AG04449 (cell line): ENCODE results near the gene CYP3A4.
"Not testable (repeated sequence)": the region's sequence is repeated elsewhere in the genome, so short reads cannot be mapped to it uniquely, and the experiment has no call there.

Experiments used
- CTCF ChIA-PET: fragments of 350-600 bp; formaldehyde crosslinking; extraction: SDS; loops from one replicate; lab custom pipeline; 2021; ENCODE audit warnings: antibody characterized with exemption; lab: Yijun Ruan, JAX
- POLR2A ChIA-PET: fragments of 400-600, 350-600 bp; formaldehyde crosslinking; extraction: SDS; loops from one replicate; lab custom pipeline; 2020; ENCODE audit warnings: antibody characterized with exemption, inconsistent platforms; lab: Yijun Ruan, JAX
- DNase-seq: peaks from one replicate; pipeline ENCODE4 v3.0.0-alpha.2; 2010; ENCODE audit warnings: low read depth, low spot score
- H3K4me3 ChIP-seq: 2 replicates; pipeline ENCODE4 v1.5.1; 2011; ENCODE audit warnings: low read depth, mild to moderate bottlenecking, control low read depth, low read length
- TF ChIP-seq, protein P1 (sequence below): IDR thresholded peaks from one replicate; pipeline ENCODE4 v1.5.1; 2011; ENCODE audit warnings: mild to moderate bottlenecking, moderate library complexity, low read length, control low read depth, inconsistent platforms; ENCODE audit not compliant: insufficient read depth; ENCODE audit errors: missing control alignments

CYP3A4 gene

DNA sequence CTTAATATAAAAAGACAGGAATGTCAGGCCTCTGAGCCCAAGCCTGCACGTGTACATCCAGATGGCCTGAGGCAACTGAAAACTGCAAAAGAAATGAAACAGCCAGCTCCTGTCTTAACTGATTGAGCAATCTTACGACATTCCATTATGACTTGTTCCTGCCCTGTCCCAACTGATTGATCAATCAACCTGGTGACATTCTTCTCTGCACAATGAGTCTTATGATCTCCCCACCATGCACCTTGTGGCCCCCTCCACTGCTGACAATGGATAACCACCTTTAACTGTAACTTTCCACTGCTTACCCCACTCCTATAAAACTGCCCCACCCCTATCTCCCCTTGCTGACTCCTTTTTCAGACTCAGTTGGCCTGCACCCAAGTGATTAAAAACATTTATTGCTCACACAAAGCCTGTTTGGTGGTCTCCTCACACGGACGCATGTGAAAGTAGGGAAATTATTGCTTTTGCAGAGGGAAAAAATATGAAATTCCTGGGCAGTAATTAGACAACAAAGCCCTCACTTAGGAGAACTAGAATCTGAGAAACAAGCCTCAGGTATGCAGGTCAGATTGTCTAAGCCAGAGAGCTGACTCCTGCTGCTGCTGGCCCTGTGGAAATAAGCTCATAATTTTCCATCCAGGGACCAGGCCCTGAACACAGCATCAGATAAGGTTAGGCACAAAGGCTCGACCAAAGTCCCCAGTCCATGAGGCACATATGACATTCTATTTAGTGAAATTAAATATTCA lies 54.3 kb downstream of the CYP3A4 start:
- DNase-seq = no peak
- CTCF ChIA-PET = no interaction called here
- POLR2A ChIA-PET = no interaction called here

DNA sequence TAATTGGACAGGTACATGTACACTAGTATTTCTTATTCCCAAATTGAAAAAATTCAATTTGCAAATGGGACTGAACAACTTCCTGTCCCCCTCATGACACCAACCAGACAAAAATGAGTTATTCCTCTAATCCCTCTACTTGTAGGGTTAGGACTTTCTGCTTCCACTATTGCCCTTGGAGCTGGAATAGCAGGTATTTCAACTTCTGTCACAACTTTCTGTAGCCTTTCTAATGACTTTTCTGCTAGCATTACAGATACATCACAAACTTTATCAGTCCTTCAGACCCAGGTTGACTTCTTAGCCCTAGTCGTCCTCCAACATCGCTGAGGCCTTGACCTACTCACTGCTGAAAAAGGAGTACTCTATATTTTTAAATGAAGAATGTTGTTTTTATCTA lies 55.4 kb downstream of the CYP3A4 start:
- ChIA-PET POLR2A (no interaction called here), CTCF (no interaction called here)
- TF ChIP-seq, protein P1, sequence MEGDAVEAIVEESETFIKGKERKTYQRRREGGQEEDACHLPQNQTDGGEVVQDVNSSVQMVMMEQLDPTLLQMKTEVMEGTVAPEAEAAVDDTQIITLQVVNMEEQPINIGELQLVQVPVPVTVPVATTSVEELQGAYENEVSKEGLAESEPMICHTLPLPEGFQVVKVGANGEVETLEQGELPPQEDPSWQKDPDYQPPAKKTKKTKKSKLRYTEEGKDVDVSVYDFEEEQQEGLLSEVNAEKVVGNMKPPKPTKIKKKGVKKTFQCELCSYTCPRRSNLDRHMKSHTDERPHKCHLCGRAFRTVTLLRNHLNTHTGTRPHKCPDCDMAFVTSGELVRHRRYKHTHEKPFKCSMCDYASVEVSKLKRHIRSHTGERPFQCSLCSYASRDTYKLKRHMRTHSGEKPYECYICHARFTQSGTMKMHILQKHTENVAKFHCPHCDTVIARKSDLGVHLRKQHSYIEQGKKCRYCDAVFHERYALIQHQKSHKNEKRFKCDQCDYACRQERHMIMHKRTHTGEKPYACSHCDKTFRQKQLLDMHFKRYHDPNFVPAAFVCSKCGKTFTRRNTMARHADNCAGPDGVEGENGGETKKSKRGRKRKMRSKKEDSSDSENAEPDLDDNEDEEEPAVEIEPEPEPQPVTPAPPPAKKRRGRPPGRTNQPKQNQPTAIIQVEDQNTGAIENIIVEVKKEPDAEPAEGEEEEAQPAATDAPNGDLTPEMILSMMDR = no peak

More for the DNA sequence above, 54.3 kb downstream of the CYP3A4 start:
- TF ChIP-seq, protein P1 = no peak
- H3K4me3 ChIP-seq = no peak overlapping the region

DNA sequence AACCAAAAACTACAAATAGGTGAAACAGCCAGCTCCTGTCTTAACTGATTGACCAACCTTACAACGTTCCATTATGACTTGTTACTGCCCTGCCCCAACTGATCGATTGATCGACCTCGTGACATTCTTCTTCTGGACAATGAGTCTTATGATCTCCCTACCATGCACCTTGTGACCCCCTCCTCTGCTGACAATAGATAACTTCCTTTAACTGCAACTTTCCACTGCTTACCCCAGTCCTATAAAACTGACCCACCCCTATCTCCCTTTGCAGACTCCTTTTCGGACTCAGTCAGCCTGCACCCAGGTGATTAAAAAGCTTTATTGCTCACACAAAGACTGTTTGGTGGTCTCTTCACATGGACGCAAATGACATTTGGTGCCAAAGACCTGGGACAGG lies 60.8 kb downstream of the CYP3A4 start:
- POLR2A ChIA-PET, DNase-seq, CTCF ChIA-PET, H3K4me3 ChIP-seq: not testable (repeated sequence)

More for the DNA sequence above, 55.4 kb downstream of the CYP3A4 start:
- DNase-seq = no peak
- no peak overlapping the region for H3K4me3 ChIP-seq

DNA sequence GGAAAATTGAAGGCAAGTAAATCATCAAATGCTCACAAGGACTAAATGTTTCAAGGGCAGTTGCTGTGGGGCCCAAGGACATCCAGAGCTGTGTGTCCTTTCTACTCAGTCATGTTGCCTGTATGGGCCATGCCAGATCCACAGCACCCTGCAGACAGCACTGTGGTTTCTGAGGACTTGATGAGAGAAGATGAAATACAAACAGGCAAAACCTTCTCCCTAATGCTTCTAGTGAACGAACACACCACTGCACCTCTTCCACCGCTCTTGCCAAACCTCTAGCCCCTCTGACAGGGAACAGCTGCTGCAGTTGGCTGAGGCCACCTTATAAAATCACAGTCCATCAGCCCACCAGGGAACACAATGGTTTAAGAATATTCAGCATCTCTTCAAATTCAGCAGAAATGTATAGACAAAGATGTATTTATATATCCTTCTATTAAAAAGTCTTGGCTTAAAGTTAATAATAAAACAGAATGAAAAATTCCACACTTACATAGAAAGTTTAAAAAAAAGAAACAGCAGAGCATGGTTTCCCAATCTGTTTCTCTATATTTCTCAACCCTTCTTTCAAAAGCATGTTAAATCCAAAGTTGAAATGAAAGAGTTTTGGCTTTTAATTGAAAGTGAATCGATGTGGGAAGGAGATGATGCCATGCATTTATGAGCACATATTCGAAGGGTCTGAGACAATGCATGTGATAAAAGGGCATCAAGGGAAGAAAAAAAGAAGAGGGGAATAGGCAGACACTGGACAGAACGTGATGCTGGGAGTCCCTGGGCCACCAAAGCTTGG lies 63.0 kb downstream of the CYP3A4 start:
- TF ChIP-seq, protein P1 = no peak
- CTCF ChIA-PET = no interaction called here
- POLR2A ChIA-PET = no interaction called here
- no peak for DNase-seq
- H3K4me3 ChIP-seq = no peak overlapping the region

DNA sequence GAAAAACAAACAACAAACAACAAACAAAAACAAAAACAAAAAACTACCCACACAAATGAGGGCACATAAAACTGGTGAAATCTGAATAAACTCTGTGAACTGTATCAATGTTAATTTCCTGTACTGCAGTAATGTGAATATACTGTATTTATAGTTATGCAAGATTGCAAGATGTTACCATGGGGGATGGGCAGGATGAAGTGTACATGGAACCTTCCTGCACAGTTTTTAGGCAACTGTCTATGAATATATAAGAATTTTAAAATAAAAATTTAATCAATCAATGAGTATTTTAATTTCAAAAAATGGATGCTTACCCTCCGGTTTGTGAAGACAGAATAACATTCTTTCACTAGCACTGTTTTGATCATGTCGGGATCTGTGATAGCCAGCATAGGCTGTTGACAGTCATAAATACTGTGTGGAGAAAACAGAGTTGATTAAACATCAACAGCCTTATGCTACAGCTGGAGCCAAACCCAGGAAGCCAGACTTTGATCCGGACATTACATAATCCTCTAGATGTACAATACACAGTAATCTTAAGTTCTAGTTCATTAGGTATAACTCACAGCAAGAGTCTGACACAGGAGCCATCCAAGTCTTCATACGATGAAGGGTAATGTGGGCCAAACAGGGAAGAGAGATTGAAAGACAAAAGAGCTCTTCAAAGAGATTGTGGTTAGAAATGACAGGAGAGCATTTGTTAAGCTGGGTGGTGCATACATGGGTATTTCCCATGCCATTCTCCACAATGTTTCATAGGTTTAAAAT lies 63.8 kb downstream of the CYP3A4 start:
- CTCF ChIA-PET = no interaction called here
- H3K4me3 ChIP-seq = no peak overlapping the region
- TF ChIP-seq, protein P1 = no peak
- DNase-seq = no peak
- POLR2A ChIA-PET = no interaction called here

DNA sequence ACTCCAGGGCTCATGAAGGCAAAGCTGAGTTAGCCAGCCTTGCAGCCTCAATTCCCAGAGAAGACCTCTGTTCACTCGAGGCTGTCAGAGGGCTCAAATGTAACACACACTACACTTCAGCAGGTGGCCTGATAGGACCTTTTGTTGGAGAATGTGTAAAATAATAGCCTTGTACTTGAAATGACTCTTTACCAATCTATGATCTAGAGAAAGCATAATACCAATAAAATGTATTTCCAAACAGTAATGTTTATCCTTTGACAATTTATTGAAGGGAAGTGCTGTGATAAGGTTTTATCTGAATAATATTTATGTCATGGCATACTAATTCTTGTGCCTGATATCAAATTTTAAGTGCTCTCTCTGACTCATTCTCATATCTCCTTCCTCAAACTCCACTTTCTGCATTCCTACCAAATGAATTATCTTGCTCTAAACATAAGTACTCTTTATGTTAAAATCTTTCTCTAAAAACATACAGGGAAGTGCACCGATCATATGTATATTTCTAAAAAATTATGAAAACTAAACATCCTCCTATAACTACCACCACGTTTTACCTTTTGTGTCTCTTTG lies 69.9 kb downstream of the CYP3A4 start:
- TF ChIP-seq, protein P1 = no peak
- ChIA-PET POLR2A (no interaction called here), CTCF (no interaction called here)
- DNase-seq = no peak
- H3K4me3 ChIP-seq = no peak overlapping the region
